ENCODE measurements around the gene BTN2A1. TPM values are rescaled to one million over a fixed set of nuclear protein-coding genes. Genes with fewer than 3 reads are reported as not detected.

Gene BTN2A1
- total and polyA plus RNA-seq, 2 donors from 2014 or later = 15.6 to 19.1 TPM

- Histone ChIP-seq H3K27ac (ENCODE audit: low read depth in 2 of 2, low read length in 2 of 2) (no peak overlapping the region), H3K4me1 (ENCODE audit: control insufficient read depth in 2 of 3, insufficient read depth in 2 of 3, low read depth in 1 of 3, low read length in 3 of 3) (peaks cover 0 to 6% (median 4%) of the 10 kb centered on the region in 3 donors), H3K9ac (ENCODE audit: low read length in 3 of 3) (no peak overlapping the region), H3K9me3 (ENCODE audit: control insufficient read depth in 2 of 3, insufficient read depth in 1 of 3, low read length in 3 of 3) (no peaks in the 10 kb centered on the region), H3K36me3 (ENCODE audit: control insufficient read depth in 2 of 3, insufficient read depth in 3 of 3, low read length in 3 of 3) (no peaks in the 10 kb centered on the region), H3K4me3 (ENCODE audit: low read length in 3 of 3) (no peak overlapping the region), H3K27me3 (ENCODE audit: control insufficient read depth, insufficient read depth, low read length) (no peaks in the 10 kb centered on the region)
- DNase-seq (no peak), FAIRE-seq (no peak)
- TF ChIP-seq, protein P1, sequence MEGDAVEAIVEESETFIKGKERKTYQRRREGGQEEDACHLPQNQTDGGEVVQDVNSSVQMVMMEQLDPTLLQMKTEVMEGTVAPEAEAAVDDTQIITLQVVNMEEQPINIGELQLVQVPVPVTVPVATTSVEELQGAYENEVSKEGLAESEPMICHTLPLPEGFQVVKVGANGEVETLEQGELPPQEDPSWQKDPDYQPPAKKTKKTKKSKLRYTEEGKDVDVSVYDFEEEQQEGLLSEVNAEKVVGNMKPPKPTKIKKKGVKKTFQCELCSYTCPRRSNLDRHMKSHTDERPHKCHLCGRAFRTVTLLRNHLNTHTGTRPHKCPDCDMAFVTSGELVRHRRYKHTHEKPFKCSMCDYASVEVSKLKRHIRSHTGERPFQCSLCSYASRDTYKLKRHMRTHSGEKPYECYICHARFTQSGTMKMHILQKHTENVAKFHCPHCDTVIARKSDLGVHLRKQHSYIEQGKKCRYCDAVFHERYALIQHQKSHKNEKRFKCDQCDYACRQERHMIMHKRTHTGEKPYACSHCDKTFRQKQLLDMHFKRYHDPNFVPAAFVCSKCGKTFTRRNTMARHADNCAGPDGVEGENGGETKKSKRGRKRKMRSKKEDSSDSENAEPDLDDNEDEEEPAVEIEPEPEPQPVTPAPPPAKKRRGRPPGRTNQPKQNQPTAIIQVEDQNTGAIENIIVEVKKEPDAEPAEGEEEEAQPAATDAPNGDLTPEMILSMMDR (IDR thresholded peaks at IDR 0.05; ENCODE audit: borderline replicate concordance, extremely low read depth, insufficient read depth) = no peak
- intact Hi-C loops (cut with DNase I) = no loop called here
These were observed 5.0 kb upstream of the BTN2A1 start for GRCh38 chr6:26452631-26453235.

GRCh38 chr6:26454631-26455030 lies 3.1 kb upstream of the BTN2A1 start:
- Histone ChIP-seq H3K4me3 (ENCODE audit: low read length in 3 of 3) (no peak overlapping the region), H3K27me3 (ENCODE audit: control insufficient read depth, insufficient read depth, low read length) (no peaks in the 10 kb centered on the region), H3K9ac (ENCODE audit: low read length in 3 of 3) (no peak overlapping the region), H3K4me1 (ENCODE audit: control insufficient read depth in 2 of 3, insufficient read depth in 2 of 3, low read depth in 1 of 3, low read length in 3 of 3) (peaks cover 0 to 11% (median 11%) of the 10 kb centered on the region in 3 donors), H3K9me3 (ENCODE audit: control insufficient read depth in 2 of 3, insufficient read depth in 1 of 3, low read length in 3 of 3) (no peaks in the 10 kb centered on the region), H3K27ac (ENCODE audit: low read depth in 2 of 2, low read length in 2 of 2) (no peak overlapping the region), H3K36me3 (ENCODE audit: control insufficient read depth in 2 of 3, insufficient read depth in 3 of 3, low read length in 3 of 3) (peaks cover 2 to 3% (median 2%) of the 10 kb centered on the region in 3 donors)
- FAIRE-seq (no peak), DNase-seq (no peak)
- intact Hi-C loops (cut with DNase I) = no loop called here
- TF ChIP-seq, protein P1 (IDR thresholded peaks at IDR 0.05; ENCODE audit: borderline replicate concordance, extremely low read depth, insufficient read depth) = no peak

DNA sequence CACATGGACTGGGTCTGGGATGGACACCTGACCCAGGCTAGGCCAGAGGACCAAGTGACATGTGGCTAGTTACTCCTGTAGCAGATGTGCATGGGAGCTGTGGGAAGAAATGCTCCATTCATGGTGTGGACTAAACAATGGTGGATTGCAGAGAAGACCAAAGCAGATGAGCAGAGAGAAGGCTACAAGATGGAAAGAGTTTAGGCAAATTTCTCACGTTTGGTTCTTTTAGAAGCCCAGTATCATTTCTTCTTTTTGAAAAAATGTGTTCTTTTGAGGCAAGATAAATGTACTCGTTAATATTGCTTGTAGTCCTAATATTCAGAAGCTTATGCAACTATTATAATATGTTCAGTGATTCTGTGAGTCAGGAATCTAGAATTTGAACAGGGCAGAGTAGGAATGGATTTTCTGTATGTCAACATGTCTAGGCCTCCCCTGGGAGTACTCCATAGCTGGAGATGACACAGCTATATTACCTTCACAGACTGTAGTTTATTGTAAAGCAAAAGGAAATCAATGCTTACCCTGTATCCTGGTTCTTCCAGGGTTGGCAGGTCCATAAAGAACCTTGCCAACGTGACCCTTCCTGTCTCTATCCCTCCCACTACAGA lies 2.3 kb upstream of the BTN2A1 start:
- TF ChIP-seq, protein P1 (IDR thresholded peaks at IDR 0.05; ENCODE audit: borderline replicate concordance, extremely low read depth, insufficient read depth) = no peak
- peaks cover 0 to 14% (median 14%) of the 10 kb centered on the region in 3 donors for H3K4me1 ChIP-seq (ENCODE audit: control insufficient read depth in 2 of 3, insufficient read depth in 2 of 3, low read depth in 1 of 3, low read length in 3 of 3)
- H3K36me3 ChIP-seq (ENCODE audit: control insufficient read depth in 2 of 3, insufficient read depth in 3 of 3, low read length in 3 of 3) = peaks cover 2 to 7% (median 3%) of the 10 kb centered on the region in 3 donors
- no peak for FAIRE-seq
- H3K9me3 ChIP-seq (ENCODE audit: control insufficient read depth in 2 of 3, insufficient read depth in 1 of 3, low read length in 3 of 3) = no peaks in the 10 kb centered on the region
- H3K27me3 ChIP-seq (ENCODE audit: control insufficient read depth, insufficient read depth, low read length) = no peaks in the 10 kb centered on the region
- H3K27ac ChIP-seq (ENCODE audit: low read depth in 2 of 2, low read length in 2 of 2) = no peak overlapping the region
- H3K4me3 ChIP-seq (ENCODE audit: low read length in 3 of 3) = no peak overlapping the region
- H3K9ac ChIP-seq (ENCODE audit: low read length in 3 of 3) = no peak overlapping the region
- DNase-seq = no peak
- intact Hi-C loops (cut with DNase I) = no loop called here
